Testis (tissue), 2 donors: ENCODE data around the gene SESTD1.

ENCODE experiments used
- CTCF ChIP-seq, 3 experiments: fragments of 450-650 bp in 2 of 3; fragments of 200-600 bp in 1 of 3; sonication (generic) in 1 of 3; IDR thresholded peaks; one replicate each; pipeline ENCODE4 v1.5.1; 2016 to 2019; ENCODE audit warnings: antibody characterized with exemption in 3 of 3, mild to moderate bottlenecking in 2 of 3, moderate library complexity in 1 of 3
- POLR2A ChIP-seq: fragments of 450-650 bp; IDR thresholded peaks from one replicate; pipeline ENCODE4 v1.6.1; 2017; ENCODE audit warnings: antibody characterized with exemption, mild to moderate bottlenecking, moderate library complexity

- TF ChIP-seq CTCF (IDR thresholded peaks at IDR 0.05), result no peak
- TF ChIP-seq POLR2A, result no peak
These were observed 134.1 kb downstream of the SESTD1 start for GRCh38 chr2:179130560-179130959.
